ENCODE data around the gene KLC4.
"Not testable (repeated sequence)": the region's sequence is repeated elsewhere in the genome, so short reads cannot be mapped to it uniquely, and the experiment has no call there.

Gene KLC4

DNA sequence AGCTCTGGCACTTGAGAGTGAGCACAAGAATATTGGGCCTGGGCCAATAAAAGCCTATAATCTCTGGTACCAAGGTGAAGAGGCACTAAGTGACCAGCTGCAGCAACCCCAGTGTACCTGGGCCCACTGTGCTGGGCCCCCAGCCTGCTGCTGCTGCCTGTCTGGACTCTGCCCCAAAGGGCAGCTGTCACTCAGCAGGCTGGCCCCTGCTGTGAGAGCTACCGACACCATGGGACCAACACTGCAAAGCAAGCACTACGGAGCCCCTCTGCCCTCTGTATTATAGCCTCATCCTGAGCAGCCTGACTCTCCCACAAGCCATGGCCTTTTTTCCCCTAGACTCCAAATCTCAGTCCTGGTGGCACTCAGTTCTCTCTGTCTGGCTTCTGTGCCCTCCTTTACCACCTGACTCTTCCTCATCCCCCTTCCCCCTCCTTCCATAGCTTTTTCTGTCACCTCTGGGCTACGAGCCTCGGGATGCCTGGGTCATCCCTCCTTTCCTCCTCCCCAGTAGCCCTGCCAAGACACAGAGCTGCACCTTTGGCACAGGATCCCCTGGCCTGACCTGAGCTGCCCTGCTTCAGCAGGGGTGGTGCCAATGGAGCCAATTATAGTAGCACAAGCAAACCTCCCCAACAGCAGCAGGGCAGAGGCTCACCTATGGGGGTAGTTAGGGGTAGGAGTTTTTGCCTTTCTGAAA, 23.8 kb upstream of the KLC4 start:
- DNase-seq (ENCODE audit: low read depth in 2 of 2): no peak
- H3K4me3 ChIP-seq (replicated peaks in 1 of 2; ENCODE audit: low read depth in 2 of 2, low read length in 2 of 2): no peak overlapping the region
- TF ChIP-seq, protein P1, sequence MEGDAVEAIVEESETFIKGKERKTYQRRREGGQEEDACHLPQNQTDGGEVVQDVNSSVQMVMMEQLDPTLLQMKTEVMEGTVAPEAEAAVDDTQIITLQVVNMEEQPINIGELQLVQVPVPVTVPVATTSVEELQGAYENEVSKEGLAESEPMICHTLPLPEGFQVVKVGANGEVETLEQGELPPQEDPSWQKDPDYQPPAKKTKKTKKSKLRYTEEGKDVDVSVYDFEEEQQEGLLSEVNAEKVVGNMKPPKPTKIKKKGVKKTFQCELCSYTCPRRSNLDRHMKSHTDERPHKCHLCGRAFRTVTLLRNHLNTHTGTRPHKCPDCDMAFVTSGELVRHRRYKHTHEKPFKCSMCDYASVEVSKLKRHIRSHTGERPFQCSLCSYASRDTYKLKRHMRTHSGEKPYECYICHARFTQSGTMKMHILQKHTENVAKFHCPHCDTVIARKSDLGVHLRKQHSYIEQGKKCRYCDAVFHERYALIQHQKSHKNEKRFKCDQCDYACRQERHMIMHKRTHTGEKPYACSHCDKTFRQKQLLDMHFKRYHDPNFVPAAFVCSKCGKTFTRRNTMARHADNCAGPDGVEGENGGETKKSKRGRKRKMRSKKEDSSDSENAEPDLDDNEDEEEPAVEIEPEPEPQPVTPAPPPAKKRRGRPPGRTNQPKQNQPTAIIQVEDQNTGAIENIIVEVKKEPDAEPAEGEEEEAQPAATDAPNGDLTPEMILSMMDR (IDR thresholded peaks at IDR 0.05; ENCODE audit: low read depth, low read length): no peak

DNA sequence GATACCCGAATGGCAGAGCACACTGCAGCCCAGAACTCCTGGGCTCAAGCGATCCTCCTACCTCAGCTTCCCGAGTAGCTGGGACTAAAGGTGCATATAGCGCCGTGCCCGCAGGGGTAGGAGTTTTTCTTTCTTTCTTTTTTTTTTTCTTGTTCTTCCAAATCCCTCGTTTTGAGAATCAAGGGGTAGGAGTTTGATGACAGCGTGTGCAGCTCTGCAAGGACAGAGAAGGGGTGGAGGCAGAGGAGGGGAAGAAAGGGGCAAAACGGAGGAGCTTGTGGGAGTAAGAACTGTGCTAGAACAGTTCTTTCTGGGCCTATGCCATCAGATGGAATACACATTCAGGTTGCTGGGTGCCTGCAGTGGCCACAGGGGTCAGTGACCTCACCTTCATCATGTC, 22.7 kb upstream of the KLC4 start:
- DNase-seq (ENCODE audit: low read depth in 2 of 2): no peak
- no peak overlapping the region for H3K4me3 ChIP-seq (replicated peaks in 1 of 2; ENCODE audit: low read depth in 2 of 2, low read length in 2 of 2)
- TF ChIP-seq, protein P1 (IDR thresholded peaks at IDR 0.05; ENCODE audit: low read depth, low read length): no peak

DNA sequence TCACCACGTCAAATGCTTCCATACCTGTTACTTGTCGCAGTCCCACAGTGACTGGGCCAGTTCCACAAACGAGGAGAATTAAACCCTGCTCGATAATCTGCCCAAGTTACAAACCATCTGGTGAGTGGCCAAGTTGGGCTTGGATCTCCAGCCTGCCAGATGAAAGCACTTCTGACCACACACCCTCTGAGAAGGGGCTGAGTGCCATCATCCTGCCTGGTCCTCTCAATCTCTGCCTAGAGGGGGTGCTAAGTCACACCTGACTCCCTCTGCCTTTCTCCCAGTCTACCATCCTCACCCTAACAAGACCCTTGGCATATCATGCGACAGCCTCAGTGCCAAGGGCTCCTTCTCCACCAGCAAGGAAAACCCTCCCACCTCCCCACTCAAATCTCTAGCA, 22.2 kb upstream of the KLC4 start:
- DNase-seq (ENCODE audit: low read depth in 2 of 2): no peak
- H3K4me3 ChIP-seq (replicated peaks in 1 of 2; ENCODE audit: low read depth in 2 of 2, low read length in 2 of 2): no peak overlapping the region
- TF ChIP-seq, protein P1 (IDR thresholded peaks at IDR 0.05; ENCODE audit: low read depth, low read length): no peak

DNA sequence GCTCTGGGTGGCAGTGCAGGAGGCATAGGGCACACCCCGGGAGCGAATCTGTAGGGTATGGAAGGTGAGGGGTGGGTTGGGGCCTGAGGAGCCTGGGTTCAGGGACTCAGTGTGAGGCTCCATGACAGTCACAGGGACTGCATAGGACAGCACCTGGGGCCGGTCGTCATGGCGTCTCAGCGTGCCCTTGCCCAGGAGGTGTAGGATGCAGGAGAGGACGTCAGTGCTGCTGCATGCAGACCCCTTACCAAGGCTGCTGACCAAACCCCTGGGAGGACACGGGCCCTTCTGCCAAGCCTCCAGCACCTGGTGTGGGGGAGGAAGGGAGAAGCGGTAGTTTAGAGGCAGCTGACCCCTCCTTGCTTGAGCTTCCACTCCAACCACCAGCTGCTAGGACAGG, 21.7 kb upstream of the KLC4 start:
- TF ChIP-seq, protein P1 (IDR thresholded peaks at IDR 0.05; ENCODE audit: low read depth, low read length): no peak
- no peak overlapping the region for H3K4me3 ChIP-seq (replicated peaks in 1 of 2; ENCODE audit: low read depth in 2 of 2, low read length in 2 of 2)
- DNase-seq (ENCODE audit: low read depth in 2 of 2): no peak

DNA sequence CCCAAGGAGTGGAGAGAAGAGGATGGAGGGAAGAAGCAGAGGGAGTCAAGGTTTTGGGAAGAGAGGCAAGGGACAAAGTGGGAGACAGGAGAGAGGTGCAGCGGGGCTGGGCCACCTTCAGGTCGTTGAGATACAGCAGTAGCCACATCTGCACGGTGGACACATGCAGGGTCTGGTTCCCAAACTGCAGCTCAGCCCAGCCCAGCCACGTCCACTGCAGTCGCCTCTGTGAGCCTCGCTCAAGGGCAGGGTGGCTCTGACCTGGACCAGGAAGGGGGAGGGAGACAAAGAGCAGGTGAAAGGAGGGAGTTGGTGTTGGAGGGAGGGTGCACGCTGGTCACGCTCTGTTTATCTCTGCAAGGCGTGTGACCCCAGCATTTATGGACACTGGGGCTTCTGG, 20.7 kb upstream of the KLC4 start:
- DNase-seq (ENCODE audit: low read depth in 2 of 2): no peak
- no peak overlapping the region for H3K4me3 ChIP-seq (replicated peaks in 1 of 2; ENCODE audit: low read depth in 2 of 2, low read length in 2 of 2)
- TF ChIP-seq, protein P1 (IDR thresholded peaks at IDR 0.05; ENCODE audit: low read depth, low read length): no peak

DNA sequence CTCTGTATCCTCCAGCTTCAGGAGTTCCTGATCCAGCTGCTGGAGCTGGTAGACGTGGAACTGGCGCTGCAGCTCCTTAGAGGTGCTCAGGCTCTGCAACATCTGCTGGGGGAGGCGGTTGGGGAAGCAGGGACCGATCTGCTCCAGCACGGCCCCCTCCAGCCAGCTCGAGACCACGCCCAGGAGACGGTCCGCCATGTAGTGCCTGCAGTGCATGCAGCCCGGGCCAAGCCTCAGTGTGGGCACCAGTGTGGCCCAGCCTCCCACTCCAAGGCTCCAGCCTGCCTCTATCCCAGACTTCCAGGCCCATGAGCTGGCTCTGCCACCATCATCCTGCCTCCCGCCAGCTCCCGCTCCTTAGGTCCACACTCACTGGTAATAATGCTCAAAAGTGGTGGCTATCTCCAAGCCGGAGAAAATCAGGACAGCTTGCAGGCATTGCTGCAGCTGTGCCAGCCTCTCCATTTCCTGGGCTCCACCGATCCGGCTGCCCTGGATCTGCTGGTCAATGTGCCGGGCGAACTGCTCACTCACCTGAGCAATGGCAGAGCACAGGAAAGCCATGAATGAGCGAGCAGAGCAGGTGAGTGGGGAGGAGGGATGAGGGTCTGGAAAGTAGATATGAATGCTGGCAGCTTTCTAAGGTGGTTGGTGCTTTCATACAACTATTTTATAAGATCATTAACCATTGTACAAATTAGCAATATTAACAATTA, 18.7 kb upstream of the KLC4 start:
- no peak overlapping the region for H3K4me3 ChIP-seq (replicated peaks in 1 of 2; ENCODE audit: low read depth in 2 of 2, low read length in 2 of 2)
- DNase-seq (ENCODE audit: low read depth in 2 of 2): no peak
- TF ChIP-seq, protein P1 (IDR thresholded peaks at IDR 0.05; ENCODE audit: low read depth, low read length): no peak

DNA sequence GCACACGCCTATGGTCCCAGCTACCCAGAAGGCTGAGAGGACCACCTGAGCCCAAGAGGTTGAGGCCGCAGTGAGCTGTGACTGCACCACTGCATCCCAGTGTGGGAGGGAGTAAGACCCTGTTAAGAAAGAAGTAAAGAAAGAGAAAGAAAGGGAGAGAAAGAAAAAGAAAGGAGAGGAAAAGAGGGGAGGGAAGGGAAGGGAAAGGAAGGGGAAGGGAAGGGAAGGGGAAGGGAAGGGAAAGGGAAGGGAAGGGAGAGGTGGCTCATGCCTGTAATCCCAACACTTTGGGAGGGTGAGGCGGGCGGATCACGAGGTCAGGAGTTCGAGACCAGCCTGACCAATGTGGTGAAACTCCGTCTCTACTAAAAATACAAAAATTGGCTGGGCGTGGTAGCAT, 18.0 kb upstream of the KLC4 start:
- DNase-seq (ENCODE audit: low read depth in 2 of 2); H3K4me3 ChIP-seq (replicated peaks in 1 of 2; ENCODE audit: low read depth in 2 of 2, low read length in 2 of 2): not testable (repeated sequence)
